NCI-H1436 (cell line): ENCODE results near the gene DERA.
A peak's percentile ranks its signal among the peaks of the same experiment; 100 is the strongest.
"Not testable (repeated sequence)": the region's sequence is repeated elsewhere in the genome, so short reads cannot be mapped to it uniquely, and the experiment has no call there.

Experiments
- DNase-seq: peaks from one replicate; lab custom pipeline; 2025; lab: John Stamatoyannopoulos, UW

DERA gene

DNA sequence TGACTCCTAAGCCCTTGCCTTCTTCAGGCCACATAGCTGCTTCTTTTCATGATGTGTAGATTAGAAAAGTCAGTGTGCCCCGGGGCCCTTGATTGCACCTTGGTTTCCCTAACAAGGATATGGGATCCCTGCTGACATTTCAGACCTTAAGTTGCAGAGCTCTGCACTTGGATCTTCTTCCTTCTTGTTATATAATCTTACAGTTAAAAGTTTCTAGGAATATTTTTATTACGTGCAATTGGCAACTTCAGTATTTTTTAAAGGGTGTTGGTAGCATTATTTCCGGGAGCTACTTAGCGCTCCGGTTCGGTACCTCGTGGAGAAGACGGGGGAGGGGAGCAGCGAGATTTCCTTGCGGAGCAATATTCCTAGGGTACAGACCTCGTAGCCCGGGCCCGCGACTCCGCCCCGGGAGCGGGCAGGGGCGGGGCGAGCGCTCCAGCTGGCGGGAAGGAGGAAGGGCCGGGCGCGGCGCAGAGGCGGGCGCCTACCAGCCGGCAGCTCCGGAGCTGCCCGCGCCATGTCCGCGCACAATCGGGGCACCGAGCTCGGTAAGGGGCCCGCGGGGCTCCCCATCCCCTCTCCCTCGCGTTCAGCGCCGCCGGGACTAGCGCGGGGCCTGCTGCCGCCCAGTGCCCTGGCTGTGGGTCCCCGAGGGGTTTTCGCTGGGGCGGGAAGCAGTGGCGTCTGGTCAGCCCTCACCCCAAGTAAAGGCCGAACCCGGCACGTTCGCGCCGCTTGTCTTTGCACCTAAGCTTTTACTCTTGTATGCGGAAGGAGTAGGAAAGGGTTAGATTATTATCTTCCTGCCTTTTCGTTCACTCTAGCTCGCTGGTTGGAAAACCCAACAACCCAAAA lies at the start of gene DERA:
DERA (plus strand) TSS at position 469 of the 858 bp plus-strand sequence; CDS start at position 521, 52 bp downstream.
- peak; percentile 49 for DNase-seq

DNA sequence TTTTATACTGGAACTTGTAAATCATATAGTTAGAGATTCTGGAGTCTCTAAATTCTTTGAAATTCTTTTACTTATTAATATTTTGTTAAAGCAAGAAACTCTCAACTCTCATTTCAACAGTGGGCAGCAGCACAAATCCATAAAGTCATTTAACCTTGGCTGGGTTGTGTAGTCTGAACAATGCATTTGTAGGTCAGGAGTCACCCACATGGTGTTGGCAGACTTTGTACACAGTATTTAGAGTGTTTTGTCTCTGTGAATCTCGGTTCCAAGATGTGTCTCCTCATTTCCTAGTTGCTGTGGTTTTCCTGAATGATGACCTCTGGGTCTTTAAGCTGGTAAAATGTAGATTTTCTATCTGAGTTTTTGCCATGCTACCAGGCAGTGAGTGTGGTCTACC lies 49.7 kb upstream of the DERA start:
- no peak for DNase-seq

DNA sequence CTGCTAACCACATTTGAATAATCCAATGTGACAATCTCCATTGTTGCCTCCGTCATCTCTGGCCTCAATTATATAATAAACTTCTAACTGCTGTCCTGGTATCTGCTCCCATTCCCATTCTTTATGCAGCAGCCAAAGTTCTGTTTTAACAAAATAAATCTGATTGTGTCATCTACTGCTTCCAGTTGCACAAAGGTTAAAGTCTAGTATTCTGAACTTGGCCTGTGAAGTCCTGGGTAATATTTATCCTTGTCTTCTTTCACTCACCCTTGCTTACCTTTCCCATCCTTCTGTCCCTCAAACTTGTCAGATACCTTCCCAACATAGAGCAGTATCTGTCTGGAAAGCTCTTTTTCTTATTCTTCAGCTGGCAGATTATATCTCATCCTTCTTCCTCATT lies 48.3 kb upstream of the DERA start:
- DNase-seq, result no peak

DNA sequence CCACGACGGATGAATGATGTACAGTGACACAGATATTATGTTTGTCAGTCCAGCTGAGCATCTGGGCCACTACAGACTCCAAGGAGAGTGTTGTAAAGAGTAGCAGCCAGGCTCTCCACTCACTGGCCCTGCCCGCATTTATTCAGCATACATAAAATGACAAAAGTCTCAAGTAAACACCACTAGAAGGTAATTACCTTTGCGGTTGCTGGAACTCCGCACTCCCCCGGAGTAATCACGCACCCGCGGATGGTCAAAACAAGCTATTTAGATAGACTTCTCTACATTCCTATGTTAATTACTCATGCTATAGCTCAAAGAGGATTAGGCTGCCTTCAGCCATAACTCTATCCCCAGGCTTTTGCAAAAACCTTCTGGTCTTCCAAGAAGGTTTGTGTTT lies 47.8 kb upstream of the DERA start:
- DNase-seq, result no peak

DNA sequence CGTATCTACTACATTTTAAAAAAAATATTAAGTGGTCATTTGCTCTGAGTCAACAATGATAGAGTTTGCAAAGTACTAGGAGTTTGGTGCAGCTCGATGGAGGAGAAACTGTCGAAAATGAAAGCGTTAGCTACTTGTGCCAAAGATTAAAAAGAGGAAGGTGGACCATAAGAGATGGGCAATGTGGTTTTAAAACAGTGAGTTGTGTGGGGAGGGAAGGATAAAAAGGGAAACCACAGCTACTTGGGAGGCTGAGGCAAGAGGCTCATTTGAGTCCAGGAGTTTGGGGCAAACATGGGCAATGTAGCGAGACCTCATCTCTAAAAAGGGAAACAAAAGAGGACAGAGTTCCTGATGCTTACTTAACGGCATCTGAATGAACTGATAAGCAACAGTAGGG lies 47.1 kb upstream of the DERA start:
- no peak for DNase-seq

DNA sequence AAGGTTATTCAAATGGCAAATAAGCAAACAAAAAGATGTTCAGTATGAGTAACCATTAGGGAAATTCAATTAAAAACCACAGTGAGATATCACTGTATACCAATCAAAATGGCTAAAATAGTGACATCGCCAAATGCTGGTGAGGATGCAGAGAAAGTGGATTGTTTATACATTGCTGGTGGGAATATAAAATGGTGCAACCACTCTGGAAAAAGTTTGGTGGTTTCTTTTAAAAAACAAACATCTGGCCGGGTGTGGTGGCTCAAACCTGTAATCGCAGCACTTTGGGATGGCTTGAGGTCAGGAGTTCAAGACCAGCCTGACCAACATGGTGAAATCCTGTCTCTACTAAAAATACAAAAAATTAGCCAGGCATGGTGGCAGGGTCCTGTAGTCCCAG lies 42.9 kb upstream of the DERA start:
- DNase-seq, result no peak

DNA sequence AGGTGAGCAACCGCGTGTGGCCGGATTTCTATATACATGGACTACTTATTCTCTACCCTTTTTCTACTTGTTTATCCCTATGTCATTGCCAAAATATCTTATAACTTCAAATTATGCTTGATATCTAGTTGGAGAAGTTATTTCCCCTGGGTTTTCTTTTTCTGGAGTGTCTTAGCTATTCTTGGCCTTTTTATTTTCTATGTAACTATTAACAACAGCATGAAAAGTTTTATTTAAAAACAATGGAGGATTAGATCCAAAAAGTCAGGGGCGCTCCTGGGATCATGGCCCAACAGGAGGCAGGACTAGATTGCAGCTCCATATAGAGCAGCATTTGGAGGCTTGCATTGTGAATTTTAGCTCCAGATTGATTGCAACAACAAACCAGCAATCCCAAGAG lies 37.6 kb upstream of the DERA start:
- no peak for DNase-seq

DNA sequence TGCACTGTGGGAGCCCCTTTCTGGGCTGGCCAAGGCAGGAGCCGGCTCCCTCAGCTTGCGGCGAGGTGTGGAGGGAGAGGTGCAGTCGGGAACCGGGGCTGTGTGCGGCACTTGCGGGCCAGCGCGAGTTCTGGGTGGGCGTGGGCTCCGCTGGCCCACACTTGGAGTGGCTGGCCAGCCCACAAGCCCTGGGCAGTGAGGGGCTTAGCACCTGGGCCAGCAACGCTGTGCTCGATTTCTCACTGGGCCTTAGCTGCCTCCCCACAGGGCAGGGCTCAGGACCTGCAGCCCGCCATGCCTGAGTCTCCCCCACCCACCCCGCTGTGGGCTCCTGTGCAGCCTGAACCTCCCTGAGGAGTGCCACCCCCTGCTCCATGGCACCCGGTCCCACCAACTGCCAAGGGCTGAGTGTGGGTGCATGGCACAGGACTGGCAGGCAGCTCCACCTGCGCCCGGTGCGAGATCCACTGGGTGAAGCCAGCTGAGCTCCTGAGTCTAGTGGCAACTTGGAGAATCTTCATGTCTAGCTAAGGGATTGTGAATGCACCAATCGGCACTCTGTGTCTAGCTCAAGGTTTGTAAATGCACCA lies 36.5 kb upstream of the DERA start:
- DNase-seq, result not testable (repeated sequence)

DNA sequence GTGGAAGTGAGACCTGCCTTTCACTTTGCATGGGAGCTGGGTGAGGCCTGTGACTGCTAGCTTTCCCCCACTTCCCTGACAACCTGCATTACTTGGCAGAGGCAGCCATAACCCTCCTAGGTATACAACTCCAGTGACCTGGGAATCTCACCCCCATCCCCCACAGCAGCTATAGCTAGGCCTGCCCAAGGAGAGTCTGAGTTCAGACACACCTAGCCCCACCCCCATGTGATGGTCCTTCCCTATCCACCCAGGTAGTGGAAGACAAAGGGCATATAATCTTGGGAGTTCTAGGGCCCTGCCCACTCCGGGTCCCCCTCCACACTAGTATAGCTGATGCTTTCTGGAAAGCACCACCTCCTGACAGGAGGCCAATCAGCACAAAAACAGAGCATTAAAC lies 35.3 kb upstream of the DERA start:
- no peak for DNase-seq

DNA sequence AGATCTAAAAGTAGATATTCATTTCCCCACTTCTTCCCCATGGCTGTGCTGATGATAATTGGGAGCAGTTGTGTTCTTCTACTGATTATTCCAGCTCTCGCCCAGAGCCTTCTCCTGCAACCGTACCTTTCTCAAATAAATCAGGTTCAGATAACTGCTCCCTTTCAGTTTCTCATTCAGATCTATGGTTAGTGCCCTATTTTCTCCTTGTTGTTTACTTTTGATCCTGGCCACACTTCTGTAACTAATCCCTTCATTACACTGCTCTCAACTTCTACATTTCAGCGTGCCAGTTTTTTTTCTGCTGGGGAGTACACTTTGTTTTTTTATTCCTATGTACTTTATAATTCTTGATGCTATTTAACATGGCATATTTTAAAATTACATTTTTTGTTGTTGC lies 31.7 kb upstream of the DERA start:
- no peak for DNase-seq

DNA sequence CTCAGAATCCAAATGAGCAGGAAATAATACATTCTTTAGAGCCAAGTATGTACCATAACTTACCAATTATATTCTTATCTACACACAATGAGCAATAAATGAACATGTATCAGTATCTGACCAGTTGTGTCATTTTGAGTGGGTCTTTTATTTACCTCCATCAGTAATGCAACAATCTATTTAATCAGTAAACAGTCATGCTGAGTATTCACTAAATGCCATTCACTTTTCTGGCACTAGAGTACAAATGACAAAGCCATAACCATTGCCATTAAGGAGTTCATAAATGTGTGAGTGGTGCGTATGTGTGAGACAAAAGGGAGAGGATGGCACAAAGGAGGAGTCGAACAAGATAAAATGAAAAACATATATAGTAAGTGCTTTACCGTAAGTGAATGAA lies 30.4 kb upstream of the DERA start:
- peak; percentile 18 for DNase-seq

DNA sequence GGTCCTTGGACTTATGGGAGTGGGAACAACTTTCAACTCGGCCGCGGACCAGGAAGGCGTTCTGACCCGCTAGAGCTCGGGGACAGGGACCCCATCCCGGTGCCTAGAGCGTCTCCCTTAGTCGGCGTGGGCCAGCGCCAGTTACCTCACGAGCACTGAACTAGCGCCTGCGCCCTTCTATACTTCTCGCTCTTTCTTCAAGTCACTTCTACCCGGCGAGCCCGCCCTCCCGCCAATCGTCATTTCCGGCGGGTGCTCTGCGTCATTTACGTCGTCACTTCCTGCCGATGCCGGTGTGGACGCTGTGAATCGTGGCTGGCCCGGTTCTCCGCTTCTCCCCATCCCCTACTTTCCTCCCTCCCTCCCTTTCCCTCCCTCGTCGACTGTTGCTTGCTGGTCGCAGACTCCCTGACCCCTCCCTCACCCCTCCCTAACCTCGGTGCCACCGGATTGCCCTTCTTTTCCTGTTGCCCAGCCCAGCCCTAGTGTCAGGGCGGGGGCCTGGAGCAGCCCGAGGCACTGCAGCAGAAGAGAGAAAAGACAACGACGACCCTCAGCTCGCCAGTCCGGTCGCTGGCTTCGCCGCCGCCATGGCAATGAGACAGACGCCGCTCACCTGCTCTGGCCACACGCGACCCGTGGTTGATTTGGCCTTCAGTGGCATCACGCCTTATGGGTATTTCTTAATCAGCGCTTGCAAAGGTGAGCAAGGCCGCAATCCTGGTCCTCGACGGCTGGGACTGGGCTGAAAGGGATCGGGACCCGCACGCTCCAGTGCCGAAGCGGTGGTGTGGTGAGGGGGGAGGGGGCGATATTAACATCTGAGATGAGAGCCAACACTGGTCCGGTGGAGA lies 28.8 kb upstream of the DERA start, which contains the start of gene STRAP:
STRAP (plus strand) TSS at position 270 of the 854 bp plus-strand sequence; CDS start at position 591, 321 bp downstream.
- peak; percentile 93 for DNase-seq

DNA sequence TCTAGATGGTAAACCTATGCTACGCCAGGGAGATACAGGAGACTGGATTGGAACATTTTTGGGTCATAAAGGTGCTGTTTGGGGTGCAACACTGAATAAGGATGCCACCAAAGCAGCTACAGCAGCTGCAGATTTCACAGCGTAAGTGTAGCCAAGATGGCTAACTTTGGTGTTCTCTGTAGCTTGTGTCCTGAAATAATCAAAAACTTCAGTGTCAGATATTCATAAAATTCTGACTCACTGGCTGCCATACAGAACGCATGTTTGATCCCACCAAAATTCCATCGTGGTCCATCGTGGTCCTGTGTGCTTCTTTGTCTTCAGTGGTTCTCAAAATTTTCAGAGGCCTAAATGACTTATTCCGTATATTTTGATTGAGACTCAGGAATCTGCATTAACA lies 27.6 kb upstream of the DERA start:
- DNase-seq, result no peak

DNA sequence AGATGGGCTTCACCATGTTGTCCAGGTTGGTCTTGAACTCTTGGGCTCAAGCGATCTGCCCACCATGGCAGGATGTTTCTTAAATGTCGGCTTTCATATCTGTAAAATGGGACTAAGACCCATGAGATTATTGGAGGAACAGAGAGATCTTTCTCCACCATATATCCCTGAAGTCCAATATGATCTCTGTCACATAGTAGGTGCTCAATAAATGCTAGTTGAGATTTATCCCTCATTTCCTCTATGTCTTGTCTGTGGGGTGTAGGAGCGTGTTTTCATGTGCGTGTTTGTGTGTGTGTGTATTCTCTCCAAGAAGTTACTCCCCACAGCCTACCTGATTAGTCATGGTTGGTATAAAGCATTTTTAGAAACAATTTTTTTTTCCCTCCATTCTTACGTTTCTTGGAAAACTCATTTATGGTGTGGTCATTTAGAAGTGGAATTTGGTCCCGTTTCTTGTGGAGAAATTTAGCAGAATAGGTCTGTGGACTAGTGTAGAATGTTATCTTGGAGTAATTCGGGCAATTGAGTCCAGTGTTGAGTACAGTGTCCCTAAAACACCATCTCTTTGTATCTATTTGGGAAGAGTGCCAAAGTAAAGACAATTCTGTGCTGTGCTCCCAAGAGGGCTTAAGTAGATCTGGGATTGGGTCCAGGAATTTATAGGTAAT lies 24.6 kb upstream of the DERA start:
- DNase-seq, result no peak

DNA sequence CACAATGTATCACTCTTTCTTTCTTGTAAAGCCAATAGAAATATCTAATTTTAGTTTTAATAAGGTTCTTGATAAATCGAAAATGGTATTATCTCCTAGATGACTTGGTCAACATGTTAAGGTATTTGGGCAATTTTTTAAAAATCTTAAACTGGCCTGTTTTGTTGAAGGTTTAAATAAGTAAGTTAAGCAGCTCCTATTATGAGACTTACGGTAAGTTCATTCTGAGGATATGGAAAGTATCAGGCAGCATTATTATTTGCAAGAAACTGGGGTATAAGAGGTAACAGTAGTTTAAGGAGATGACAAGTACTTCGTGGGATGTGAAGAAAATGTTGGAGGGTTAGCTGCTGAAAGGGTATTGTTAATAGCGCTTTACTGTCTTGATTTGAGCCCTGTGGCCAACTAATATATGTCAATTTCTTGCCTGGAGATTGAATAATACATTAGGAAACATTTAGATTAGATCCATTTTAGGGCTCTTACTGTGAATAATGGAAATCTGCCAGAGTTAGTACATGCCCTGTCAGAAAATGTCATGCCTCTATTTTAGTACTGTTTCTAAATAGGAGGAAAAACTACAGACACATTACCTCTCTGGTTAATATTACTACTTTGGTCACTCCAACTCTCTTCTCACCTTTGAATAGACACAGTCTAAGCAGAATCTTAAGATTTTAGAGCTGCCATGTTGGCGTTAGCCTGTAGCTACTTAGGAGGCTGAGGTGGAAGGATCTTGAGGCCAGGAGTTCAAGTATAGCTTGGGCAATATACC lies 23.9 kb upstream of the DERA start:
- no peak for DNase-seq

DNA sequence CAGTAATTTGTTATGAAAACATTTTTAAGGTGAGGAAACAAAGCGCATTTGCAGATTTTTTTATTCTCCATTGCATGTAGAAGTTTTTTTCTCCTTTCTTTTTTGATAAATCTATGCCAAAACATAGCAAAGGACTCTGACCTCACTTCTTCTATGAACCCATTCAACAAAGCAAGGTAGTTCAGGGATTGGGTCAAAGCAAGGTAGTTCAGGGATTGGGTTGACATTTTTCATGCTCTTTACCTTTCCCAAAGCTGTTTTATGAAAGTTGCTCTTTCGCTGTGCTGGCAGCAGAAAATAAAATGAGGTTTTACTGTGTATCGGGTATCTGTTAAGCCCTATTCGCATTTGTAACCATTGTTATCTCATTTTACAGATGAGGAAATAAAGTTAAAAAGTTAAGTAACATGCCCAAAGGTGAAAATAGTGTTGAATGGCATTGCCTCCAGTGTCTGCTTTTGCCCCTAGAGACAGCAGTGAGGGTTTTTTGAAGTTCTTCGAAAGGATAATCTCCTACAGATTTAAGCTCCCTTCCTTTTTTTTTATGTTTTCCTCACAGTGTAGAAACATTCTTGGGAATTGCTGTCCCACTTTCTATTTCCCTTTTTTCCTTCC lies 18.4 kb upstream of the DERA start:
- DNase-seq, result no peak

DNA sequence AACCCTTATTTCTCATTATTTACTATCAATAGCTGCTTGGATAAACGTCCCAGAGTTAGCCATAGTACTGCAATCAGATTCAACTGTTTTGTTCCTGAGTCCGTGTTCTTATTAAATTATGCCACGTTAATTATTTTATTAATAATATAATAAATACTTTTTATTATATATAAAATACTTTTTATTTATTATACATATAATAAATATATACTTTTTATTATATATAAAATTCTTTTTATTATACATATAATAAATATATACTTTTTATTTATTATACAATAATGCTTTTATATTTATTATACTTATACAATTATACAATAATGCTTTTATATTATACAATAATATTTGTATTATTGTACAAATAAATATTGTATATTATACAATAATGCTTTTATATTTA lies 17.9 kb upstream of the DERA start:
- no peak for DNase-seq

DNA sequence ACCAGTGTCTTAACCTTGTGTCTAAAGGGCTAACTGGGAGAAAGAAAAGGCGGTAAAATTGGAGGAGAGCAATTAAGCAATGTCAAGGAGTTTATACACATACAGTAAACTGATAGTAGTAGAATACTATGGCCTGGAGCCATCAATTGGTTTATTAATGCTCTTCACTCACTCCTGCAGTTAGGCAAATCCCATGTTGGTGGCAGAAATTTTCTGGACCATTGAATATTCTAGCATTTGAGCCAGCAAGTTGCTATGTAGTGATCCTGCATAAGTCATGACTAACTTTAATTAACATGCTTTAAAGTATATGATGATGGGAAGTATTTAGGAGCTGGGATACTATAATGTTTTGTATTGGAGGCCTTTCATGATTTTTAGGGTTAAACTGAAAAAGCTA lies 14.3 kb upstream of the DERA start:
- DNase-seq, result no peak

DNA sequence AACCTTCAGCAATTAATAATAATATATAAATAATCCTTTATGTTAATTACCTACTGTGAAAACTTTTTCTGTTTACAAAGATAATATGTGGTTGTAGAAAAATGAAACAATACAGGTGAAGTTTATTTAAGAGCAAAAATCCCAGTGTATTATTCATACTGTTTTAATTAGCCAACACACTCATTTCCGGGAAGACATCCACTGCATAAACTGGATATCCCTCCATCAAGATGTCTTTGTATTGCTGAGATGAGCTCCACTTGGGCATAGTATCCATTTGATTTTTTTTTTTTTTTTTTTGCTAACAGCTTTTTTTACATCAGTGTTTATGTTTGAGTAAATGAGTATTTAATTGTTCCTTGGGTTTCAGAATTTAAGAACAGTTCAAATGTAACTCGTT lies 13.7 kb upstream of the DERA start:
- DNase-seq, result no peak

DNA sequence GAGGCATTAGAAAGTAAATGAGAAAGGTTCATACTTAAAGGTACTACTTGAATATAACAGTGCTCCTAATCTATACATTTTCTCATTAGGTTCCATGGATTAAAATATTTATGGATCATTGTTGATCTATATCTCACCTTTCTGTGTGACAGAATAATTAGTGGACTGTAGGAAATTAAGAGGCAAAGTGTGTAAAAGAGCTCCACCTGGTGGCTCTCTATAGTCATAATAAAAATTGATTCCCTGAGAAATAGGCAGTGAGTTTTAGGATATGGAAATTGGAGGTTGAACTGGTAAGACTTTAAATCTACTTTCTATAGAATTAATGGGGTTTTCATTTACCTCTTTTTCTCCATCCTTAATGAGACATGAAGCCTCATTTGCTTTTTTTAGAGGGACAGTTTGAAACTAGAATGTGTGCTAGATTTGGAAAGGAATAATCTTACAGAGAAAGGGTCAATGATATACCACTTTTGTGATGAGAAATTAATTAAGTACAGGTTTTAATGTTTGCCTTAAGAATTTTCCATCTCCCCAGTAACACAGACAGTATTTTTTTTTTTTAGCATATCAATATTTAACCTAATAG lies 11.8 kb upstream of the DERA start:
- DNase-seq, result peak; percentile 11
